Sciatic nerve (tissue), 2 donors: ENCODE results near the gene DHRSX. TPM values are rescaled to one million over a fixed set of nuclear protein-coding genes. Genes with fewer than 3 reads are reported as not detected.
A peak's percentile ranks its signal among the peaks of the same experiment; 100 is the strongest.

Experiments
- ATAC-seq: fragments of 200-7000 bp; cut with Tn5 transposase; one replicate; pipeline ENCODE4 v1.9.1; 2020; ENCODE audit warnings: mild to moderate bottlenecking, moderate library complexity
- DNase-seq: peaks from one replicate; pipeline ENCODE4 v3.0.0-alpha.2; 2020; ENCODE audit warnings: low spot score
- intact Hi-C: fragments of 100-400 bp; cut with DNase I; formaldehyde crosslinking; loops from one replicate; pipeline ENCODE4 v1.14.2; 2022
- total RNA-seq: library from RNA; stranded (reverse); fragmentation: NEBNext Ultra II Directional; extraction: Animal tissue kit (Norgen Biotek cat#: 25700); gene quantifications from one replicate; pipeline ENCODE4 v1.2.1, GENCODE V29; 2021
- donor health status: DM: no; HTN: no; CAD: no.
- donor health status: DM: no; HTN: no; CAD: no.

DHRSX gene
- total RNA-seq, 1 donor from 2014 or later = 26.7 TPM

- no peak for ATAC-seq
- DNase-seq = peak; percentile 55
- intact Hi-C loops = no loop called here
These were observed 855 bp upstream of the DHRSX start for GRCh38 chrX:2501559-2502102.

DNA sequence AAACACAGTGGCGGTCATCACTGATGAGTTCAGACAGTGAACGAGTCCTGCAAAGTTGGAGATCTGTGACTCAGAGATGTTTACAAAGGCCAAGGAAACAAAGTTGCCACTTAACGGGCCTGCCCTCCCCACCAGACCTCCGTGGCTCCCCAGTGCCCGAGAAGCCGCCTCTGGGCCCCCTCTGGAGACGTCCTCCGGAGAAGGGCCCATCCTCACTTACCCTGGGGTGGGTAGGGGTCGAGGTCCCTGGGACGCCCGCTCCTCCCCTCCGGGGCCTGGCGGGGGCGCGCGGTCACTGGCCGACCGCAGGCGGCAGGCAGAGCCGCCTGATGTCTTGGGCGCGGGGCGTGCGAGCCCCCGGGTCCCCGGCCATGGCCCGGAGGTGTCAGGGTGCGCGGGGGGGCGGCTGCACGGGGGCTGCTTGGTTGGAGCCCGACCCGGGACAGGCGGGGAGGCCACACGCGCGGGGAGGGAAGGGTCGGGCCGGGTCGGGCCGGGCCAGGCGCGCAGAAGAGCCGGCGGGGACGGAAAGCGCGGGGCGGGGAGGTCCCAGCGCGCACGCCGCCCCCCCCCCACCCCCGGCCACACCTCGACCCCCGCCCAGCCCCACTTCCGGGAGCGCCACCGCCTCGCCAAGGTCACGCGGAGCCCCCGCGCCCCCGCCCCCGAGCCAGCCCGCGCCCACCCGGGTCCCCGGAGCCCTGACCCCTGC is 529 bp downstream of the DHRSX start:
- DNase-seq = peak; percentile 67
- intact Hi-C loops = no loop called here
- ATAC-seq = peak; percentile 48

GRCh38 chrX:2499507-2499906 is 1.3 kb downstream of the DHRSX start:
- DNase-seq (peak; percentile 33), ATAC-seq (no peak)
- intact Hi-C loops = no loop called here

GRCh38 chrX:2498781-2499302 is 1.9 kb downstream of the DHRSX start:
- intact Hi-C loops = no loop called here
- ATAC-seq (peak; percentile 52), DNase-seq (peak; percentile 57)

DNA sequence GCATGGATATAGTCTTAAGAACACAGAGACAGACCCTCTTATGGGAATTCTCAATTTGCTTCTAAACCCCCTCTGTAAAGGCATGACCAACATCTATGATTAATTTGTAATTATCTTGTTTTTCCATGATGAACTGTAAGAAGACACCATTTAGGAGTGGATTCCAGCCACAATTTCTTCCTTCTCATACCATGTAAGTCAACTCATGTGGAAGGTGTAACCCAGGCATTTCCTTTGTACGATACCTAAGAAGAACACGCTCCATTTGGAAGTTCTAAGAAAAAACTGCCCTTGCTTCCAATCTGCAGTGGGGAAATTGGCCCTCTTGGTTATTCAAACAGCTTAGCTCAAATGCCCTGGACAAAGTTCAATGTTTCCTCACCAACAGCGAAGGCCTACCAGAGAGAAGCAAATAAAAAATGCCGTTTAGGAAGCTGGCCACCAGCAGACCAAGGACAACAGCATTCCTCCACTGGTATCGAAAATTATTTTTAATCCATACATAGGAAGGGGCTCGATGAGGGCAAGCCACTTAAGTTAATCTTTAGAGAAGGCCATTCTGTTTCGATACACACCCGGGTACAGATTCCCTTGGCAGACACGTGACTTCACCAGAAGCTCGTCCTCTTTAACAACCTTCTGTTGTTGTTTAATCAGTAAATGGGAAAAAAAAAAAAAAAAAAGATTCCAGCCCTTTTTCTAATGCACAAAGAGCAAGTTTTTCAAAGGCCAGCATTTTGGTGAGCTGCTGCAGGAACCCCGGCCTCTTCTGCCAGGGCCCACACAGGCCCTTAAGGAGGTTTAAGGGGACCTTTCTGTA is 2.6 kb downstream of the DHRSX start:
- DNase-seq (peak; percentile 31), ATAC-seq (peak; percentile 56)
- intact Hi-C loops = no loop called here

DNA sequence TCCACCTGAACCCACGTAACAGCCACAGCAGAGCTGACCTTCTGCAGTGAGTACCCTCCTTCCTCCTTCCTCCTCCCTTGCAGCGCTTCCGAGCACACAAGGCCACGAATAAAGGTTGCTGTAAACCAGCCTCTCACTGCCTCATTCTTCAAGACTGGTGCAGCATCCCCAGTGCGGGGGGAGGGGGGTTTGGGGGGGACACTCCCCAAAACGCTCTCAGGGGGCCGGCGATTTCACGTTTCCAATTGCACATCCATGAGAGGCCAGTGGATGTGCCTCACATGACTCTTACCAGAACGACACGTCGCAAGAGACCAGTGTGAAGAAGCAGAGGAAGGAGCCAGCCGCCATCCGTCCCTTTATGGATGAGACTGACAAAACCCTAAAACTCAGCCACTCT is 5.2 kb downstream of the DHRSX start:
- DNase-seq (peak; percentile 37), ATAC-seq (no peak)
- intact Hi-C loops = no loop called here

GRCh38 chrX:2492531-2493218 is 8.1 kb downstream of the DHRSX start:
- intact Hi-C loops = no loop called here
- ATAC-seq (no peak), DNase-seq (no peak)

DNA sequence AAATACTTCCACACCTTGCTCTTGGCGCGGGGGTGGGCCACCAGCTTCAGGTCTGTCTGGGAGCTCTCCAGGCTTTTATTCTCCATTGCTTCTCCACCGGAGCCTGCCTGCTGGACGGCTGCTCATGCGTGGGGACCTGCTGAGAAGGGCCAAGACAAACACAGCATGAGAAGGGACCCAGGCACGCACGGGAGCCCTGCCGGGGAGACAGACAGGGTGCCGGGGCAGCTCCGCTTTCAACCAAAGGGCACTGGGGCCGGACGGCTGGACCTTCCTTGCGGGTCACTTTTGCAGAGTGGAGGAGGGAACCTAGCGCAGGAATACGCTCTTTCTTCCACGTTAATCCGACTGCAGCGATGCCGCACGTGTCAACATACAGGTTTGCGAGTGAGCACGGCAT is 10.1 kb downstream of the DHRSX start:
- no peak for ATAC-seq
- intact Hi-C loops = no loop called here
- no peak for DNase-seq

- intact Hi-C loops = no loop called here
- DNase-seq (no peak), ATAC-seq (no peak)
These were observed 11.0 kb downstream of the DHRSX start for GRCh38 chrX:2489446-2490445.

GRCh38 chrX:2488621-2489285 is 12.0 kb downstream of the DHRSX start:
- intact Hi-C loops = no loop called here
- DNase-seq (no peak), ATAC-seq (no peak)

DNA sequence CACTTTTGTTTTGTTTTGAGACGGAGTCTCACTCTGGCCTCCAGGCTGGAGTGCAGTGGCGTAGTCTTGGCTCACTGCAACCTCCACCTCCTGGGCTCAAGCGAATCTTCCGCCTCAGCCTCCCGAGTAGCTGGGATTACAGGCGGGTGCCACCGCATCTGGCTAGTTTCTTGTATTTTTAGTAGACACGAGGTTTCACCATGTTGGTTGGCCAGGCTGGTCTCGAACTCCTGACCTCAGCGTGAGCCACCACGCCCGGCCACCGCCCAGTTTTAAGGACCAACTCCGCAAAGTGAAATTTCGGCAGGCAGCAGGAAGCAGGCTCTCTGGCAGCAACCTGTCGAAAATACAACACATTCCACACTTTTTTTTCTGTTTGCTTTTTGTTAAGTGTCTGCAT is 13.4 kb downstream of the DHRSX start:
- no peak for ATAC-seq
- intact Hi-C loops = no loop called here
- no peak for DNase-seq

GRCh38 chrX:2486476-2487133 is 14.2 kb downstream of the DHRSX start:
- ATAC-seq = no peak
- intact Hi-C loops = no loop called here
- no peak for DNase-seq

- intact Hi-C loops = no loop called here
- ATAC-seq (no peak), DNase-seq (no peak)
These were observed 14.9 kb downstream of the DHRSX start for GRCh38 chrX:2485789-2486345.

DNA sequence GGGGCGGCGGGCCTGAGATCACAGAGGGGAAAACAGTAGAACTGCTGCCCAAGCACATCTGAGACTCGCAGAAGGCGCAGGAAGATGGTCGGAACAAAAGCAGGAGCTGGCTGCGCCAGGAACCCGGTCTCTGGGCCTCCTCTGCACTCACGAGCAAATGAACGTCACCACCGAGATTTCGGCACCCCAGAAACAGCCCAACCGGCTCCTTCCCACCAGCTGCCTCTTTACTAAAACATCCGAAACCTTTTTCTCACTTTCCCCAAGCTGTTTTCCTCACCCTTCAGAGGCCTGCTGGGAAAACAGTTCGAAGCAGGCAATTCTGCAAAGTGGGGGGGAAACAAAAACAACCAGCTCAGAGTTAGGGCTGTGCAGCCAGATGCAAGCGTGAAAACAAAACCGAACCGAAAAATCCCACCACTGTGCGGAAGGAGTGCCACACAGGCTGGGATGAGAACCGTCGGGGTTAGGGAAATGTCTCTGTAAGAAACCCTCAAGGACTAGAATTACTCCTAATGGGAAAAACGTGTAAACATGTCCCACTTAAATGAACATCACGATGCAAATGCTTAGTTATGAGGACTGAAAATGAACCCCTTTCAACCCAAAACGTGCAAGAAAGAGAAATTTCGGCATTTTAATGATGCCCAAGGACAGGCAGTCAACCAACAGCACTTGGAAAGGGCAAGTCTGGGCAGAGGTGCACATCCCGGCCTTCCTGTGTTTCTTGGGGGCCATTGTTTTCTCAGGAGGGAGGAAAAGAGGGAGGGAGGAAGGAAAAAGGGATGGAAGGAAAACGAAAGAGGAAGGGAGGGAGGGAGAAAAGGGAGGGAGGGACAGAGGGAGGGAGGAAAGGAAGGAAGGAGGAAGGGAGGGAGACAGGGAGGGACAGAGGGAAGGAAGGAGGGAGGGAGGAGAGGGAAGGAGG is 15.8 kb downstream of the DHRSX start:
- peak; percentile 81 for ATAC-seq
- intact Hi-C loops = no loop called here
- no peak for DNase-seq

- DNase-seq (no peak), ATAC-seq (peak; percentile 56)
- intact Hi-C loops = no loop called here
These were observed 16.5 kb downstream of the DHRSX start for GRCh38 chrX:2484256-2484655.
